Measurements from ENCODE around the gene COPS7B. TPM values are rescaled to one million over a fixed set of nuclear protein-coding genes. Genes with fewer than 3 reads are reported as not detected.

Gene COPS7B
- total and polyA plus RNA-seq, 2 of the 8 experiments (the other 6 are each of a cell fraction or from before 2014, with no cell fraction given): 62.2 to 72.1 TPM

DNA sequence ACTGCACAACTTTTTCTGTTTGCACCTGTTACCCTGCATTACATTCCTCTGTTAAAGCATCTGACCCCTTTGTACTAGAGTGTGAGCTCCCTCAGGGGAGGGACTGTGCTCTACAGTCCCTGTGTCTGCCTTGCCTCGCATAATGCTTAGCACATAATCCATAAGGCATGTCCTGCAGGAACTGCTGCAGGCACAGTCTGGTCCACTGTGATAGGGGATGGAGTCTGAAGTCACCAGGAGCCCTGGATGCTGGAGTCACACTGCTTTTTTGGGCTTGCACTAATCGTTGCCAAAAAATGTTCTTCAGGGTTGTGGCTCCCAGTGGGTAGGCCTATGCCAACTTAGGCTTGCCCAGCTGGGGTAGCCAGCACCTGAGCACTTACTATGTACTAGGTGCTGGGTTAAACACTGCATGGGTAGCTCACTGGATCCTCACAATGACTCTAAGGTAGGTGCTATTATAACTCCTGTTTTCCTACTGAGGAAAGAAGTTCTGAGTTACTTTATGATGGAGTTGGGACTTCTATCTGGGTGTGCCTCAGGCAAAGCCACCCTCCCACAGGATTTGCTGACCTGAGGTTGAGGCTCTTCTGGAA lies 33.3 kb downstream of the COPS7B start (continued):
- no peak for TF ChIP-seq RNF2 (IDR thresholded peaks at IDR 0.05; ENCODE audit: borderline replicate concordance, low read depth, low read length, missing control alignments, poor library complexity, severe bottlenecking)
- no peak for TF ChIP-seq CREB1 (IDR thresholded peaks at IDR 0.05)
- no peak for TF ChIP-seq RFX5 (IDR thresholded peaks at IDR 0.05; ENCODE audit: borderline replicate concordance, low read depth, low read length)

Data from H1 (cell line).